ENCODE data around the gene RANGAP1. TPM values are rescaled to one million over a fixed set of nuclear protein-coding genes. Genes with fewer than 3 reads are reported as not detected.

The RANGAP1 gene
- total RNA-seq, 2 experiments from 2014 or later, result 108 to 119 TPM

DNA sequence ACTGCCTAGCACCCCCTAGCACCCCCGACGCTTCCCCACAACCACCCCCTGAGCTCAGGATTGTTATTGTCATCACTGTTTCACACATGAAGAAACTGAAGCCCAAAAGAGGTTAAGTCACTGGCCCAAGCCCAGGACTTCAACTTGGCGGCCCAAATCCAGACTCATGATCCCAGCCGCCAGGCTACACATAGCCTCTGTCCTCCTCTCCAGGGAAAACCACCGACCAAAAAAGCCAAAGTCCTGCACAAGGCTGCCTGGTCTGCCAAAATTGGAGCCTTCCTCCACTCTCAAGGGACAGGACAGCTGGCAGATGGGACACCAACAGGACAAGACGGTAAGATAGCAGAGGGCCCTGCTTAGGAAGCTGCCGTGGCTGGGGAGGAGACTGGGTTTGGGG is 70.1 kb downstream of the RANGAP1 start:
- Histone ChIP-seq H4K20me1 (ENCODE audit: insufficient read depth, low read length) (no peaks in the 10 kb centered on the region), H3K9me2 (ENCODE audit: insufficient read depth, low read length) (no peaks in the 10 kb centered on the region), H2AFZ (ENCODE audit: low read length) (no peak overlapping the region), H3K4me3 (ENCODE audit: low read depth, low read length, poor library complexity, severe bottlenecking) (no peak overlapping the region), H3K79me2 (ENCODE audit: insufficient read depth, low read depth, low read length) (no peaks in the 10 kb centered on the region), H3K27ac (ENCODE audit: low read depth, low read length, poor library complexity, severe bottlenecking) (no peak overlapping the region), H3K36me3 (ENCODE audit: insufficient read depth, low read length) (peaks cover 53% of the 10 kb centered on the region), H3K9me3 (ENCODE audit: low read length) (no peaks in the 10 kb centered on the region), H3K4me2 (ENCODE audit: low read length) (no peak overlapping the region), H3K4me1 (ENCODE audit: insufficient read depth, low read length, poor library complexity, severe bottlenecking) (peaks cover 9% of the 10 kb centered on the region)
- ChIA-PET POLR2A (no interaction called here), CTCF (ENCODE audit: unreplicated experiment) (no interaction called here)
- TF ChIP-seq, protein P1, sequence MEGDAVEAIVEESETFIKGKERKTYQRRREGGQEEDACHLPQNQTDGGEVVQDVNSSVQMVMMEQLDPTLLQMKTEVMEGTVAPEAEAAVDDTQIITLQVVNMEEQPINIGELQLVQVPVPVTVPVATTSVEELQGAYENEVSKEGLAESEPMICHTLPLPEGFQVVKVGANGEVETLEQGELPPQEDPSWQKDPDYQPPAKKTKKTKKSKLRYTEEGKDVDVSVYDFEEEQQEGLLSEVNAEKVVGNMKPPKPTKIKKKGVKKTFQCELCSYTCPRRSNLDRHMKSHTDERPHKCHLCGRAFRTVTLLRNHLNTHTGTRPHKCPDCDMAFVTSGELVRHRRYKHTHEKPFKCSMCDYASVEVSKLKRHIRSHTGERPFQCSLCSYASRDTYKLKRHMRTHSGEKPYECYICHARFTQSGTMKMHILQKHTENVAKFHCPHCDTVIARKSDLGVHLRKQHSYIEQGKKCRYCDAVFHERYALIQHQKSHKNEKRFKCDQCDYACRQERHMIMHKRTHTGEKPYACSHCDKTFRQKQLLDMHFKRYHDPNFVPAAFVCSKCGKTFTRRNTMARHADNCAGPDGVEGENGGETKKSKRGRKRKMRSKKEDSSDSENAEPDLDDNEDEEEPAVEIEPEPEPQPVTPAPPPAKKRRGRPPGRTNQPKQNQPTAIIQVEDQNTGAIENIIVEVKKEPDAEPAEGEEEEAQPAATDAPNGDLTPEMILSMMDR (conservative IDR thresholded peaks at IDR 0.05; ENCODE audit: low read length), result no peak
- TF ChIP-seq EZH2phosphoT487 (IDR thresholded peaks at IDR 0.05; ENCODE audit: borderline replicate concordance, low read depth, low read length), result no peak
- no peak for DNase-seq (ENCODE audit: low spot score)
- intact Hi-C loops (cut with micrococcal nuclease; ENCODE audit: unreplicated experiment), result no loop called here
- BruUV-seq (replicated peaks), result no TSS peak

DNA sequence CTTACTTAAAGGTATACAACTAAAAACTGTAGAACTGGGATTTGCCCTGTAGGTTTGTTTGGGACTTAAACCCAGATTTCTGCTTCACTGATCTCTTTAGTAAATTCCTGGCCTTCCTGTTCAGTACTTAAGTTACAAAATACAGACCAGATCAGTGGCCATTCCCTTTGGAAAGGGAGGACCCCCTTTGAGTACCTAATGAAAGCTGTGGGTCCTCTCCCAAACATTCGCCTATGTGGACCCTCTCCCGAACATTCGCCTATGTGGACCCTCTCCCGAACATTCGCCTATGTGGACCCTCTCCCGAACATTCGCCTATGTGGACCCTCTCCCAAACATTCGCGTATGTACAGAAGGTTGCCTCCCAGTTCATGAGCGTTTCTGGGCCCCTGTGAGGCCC is 70.6 kb downstream of the RANGAP1 start:
- CTCF ChIA-PET (ENCODE audit: unreplicated experiment), result no interaction called here
- no peaks in the 10 kb centered on the region for H3K9me2 ChIP-seq (ENCODE audit: insufficient read depth, low read length)
- H3K36me3 ChIP-seq (ENCODE audit: insufficient read depth, low read length), result peaks cover 53% of the 10 kb centered on the region
- BruUV-seq (replicated peaks), result no TSS peak
- POLR2A ChIA-PET, result no interaction called here
- TF ChIP-seq, protein P1 (conservative IDR thresholded peaks at IDR 0.05; ENCODE audit: low read length), result no peak
- no peak for TF ChIP-seq EZH2phosphoT487 (IDR thresholded peaks at IDR 0.05; ENCODE audit: borderline replicate concordance, low read depth, low read length)
- no peaks in the 10 kb centered on the region for H4K20me1 ChIP-seq (ENCODE audit: insufficient read depth, low read length)
- H3K9me3 ChIP-seq (ENCODE audit: low read length), result no peaks in the 10 kb centered on the region
- DNase-seq (ENCODE audit: low spot score), result no peak
- H3K4me1 ChIP-seq (ENCODE audit: insufficient read depth, low read length, poor library complexity, severe bottlenecking), result peaks cover 9% of the 10 kb centered on the region
- H3K27ac ChIP-seq (ENCODE audit: low read depth, low read length, poor library complexity, severe bottlenecking), result no peak overlapping the region
- no peak overlapping the region for H3K4me2 ChIP-seq (ENCODE audit: low read length)
- intact Hi-C loops (cut with micrococcal nuclease; ENCODE audit: unreplicated experiment), result no loop called here
- no peak overlapping the region for H2AFZ ChIP-seq (ENCODE audit: low read length)
- no peak overlapping the region for H3K4me3 ChIP-seq (ENCODE audit: low read depth, low read length, poor library complexity, severe bottlenecking)
- no peaks in the 10 kb centered on the region for H3K79me2 ChIP-seq (ENCODE audit: insufficient read depth, low read depth, low read length)

DNA sequence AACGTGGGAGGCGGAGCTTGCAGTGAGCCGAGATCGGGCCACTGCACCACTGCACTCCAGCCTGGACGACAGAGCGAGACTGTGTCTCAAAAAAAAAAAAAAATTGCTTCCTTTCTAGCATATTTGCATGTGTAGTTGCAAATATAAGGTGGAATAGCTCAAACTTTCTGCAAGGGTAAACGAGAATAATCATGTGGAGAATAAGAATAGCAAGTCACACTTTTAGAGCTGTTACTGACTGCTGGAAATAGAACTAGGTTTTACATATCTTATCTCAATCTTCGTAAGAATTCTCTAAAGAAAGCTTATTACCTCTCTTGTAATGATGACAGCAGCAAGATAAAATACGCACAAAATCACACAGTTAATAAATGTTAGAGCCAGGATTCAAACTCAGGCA is 79.3 kb downstream of the RANGAP1 start:
- Histone ChIP-seq H3K4me2 (ENCODE audit: low read length) (peak overlapping the region; percentile 44), H4K20me1 (ENCODE audit: insufficient read depth, low read length) (no peaks in the 10 kb centered on the region), H3K36me3 (ENCODE audit: insufficient read depth, low read length) (peaks cover 17% of the 10 kb centered on the region), H3K79me2 (ENCODE audit: insufficient read depth, low read depth, low read length) (peaks cover 17% of the 10 kb centered on the region; the same call in 1 of the 2 replicates), H3K9me3 (ENCODE audit: low read length) (no peaks in the 10 kb centered on the region), H3K4me1 (ENCODE audit: insufficient read depth, low read length, poor library complexity, severe bottlenecking) (peaks cover 19% of the 10 kb centered on the region), H3K4me3 (ENCODE audit: low read depth, low read length, poor library complexity, severe bottlenecking) (peak overlapping the region; percentile 12), H3K27ac (ENCODE audit: low read depth, low read length, poor library complexity, severe bottlenecking) (no peak overlapping the region), H3K9me2 (ENCODE audit: insufficient read depth, low read length) (no peaks in the 10 kb centered on the region), H2AFZ (ENCODE audit: low read length) (no peak overlapping the region)
- TSS peak; percentile 50 for BruUV-seq (replicated peaks)
- ChIA-PET CTCF (ENCODE audit: unreplicated experiment) (no interaction called here), POLR2A (interaction anchor here (0.6 to 0.8 kb wide), 4 partner anchors 209 to 428 kb away, joined by 3 to 6 read pairs (median 4); no protein-coding TSS in a partner anchor)
- DNase-seq (ENCODE audit: low spot score), result no peak
- intact Hi-C loops (cut with micrococcal nuclease; ENCODE audit: unreplicated experiment), result loop anchor here (5.0 kb wide), 1 partner anchor 114 kb away; the partner anchor contains the start of gene EP300
- TF ChIP-seq, protein P1 (conservative IDR thresholded peaks at IDR 0.05; ENCODE audit: low read length), result no peak
- TF ChIP-seq EZH2phosphoT487 (IDR thresholded peaks at IDR 0.05; ENCODE audit: borderline replicate concordance, low read depth, low read length), result no peak

Data from OCI-LY7 (cell line).